Activated CD4-positive, alpha-beta T cell treated with anti-CD3 and anti-CD28 coated beads, Interleukin-2, amount 50 U/mL, for 16 hours (primary cell): ENCODE data around the gene BLTP3A.

Experiments
- DNase-seq: peaks from one replicate; pipeline ENCODE4 v3.0.0-alpha.2; 2020

BLTP3A gene

DNA sequence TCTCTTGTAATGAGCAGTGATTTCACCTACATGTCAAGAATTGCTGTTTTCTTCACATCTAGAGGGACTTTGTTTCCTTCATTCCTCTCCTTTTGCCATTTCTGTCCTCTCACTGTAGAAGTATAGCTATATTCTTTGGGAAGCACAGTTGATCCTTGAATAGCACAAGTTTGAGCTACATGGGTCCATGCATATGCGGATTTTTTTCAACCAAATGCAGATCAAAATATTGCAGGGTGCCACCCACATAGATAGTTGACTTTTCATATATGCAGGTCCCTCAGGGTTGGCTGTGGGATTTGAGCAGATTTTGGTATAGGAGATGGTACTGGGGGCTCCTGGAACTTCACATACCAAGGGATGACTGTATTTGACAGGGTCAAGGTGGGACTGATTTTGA lies 41.1 kb downstream of the BLTP3A start:
- no peak for DNase-seq

DNA sequence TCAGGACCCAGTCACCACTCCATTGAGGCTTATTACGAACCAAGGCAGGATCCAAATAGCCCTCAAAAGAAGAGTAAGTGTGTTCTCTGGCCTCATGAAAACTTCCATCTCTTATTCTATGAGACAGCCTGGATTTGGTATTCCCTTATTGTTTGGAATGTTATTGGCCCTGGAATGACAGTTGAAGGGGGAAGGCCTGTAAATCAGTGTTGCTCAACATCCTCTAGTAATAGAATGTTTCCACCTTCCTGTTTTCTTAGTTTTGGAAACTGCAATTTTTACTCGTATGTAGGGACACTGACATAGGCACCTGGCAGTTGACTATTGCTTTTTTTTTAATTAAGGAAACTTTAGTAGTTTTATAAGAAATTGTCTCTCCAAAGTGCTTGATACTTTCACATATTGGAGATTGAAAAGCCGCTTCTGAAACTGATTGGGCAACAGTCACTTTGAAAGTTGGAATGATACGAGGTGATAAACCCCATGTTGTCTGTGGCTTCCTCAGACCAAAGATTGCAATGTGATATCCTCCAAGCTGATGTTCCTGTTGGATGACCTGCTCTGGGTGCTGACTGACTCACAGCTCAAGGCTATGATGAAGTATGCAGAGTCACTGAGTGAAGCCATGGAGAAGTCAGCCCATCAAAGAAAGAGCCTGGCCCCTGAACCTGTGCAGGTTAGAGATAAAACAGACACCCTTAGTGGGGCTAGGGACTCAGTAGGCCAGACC lies 43.1 kb downstream of the BLTP3A start:
- peak; percentile 70 for DNase-seq

DNA sequence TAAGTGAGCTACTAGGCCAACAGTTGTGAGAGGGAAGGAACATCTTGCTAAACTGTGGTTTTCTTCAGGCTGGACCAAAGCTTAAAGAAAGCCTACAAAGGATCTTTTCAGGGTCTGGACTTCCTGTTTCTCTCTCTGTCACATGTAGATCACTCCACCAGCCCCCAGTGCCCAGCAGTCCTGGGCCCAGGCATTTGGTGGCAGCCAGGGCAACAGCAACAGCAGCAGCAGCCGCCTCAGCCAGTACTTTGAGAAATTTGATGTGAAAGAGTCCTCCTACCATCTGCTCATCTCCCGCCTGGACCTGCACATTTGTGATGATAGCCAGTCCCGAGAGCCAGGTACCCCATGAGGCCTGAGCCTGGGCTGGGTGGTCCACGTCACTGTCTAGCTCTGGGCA lies 44.1 kb downstream of the BLTP3A start:
- DNase-seq = no peak

GRCh38 chr6:34836451-34836850 lies 44.6 kb downstream of the BLTP3A start:
- no peak for DNase-seq

- peak; percentile 67 for DNase-seq
Measured at GRCh38 chr6:34837528-34837927, 45.6 kb downstream of the BLTP3A start.

DNA sequence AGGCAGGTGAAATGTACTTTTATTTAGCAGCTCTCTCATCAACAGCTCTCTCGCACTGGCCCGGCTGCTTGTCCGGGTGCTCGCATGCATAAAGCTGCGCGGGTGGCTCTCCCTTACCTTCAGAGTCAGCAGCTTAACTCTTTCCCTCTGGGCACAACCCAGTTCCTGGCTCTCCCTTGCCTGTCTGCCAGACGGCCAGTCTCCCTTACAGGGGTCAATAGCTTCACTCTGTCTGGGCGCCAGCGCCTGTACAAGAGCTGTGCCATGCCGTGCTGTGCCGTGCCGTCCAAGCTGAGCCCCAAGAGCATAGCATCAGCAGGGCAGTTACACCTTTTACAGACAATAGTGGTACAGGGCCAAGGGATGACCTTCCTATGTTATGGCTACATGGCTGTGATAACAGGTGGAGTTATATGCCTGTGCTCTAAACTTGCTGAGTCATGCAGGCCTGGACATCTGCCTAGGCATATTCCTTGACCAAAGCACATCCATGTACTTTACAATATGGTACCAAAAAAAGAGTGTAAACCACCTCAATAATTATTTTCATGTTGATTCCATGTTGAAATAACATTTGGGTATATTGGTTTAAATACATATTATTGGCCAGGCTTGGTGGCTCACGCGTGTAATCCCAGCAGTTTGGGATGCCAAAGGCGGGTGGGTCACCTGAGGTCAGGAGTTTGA lies 47.9 kb downstream of the BLTP3A start:
- no peak for DNase-seq
